H1 (cell line): ENCODE results near the gene GNG4. TPM values are rescaled to one million over a fixed set of nuclear protein-coding genes. Genes with fewer than 3 reads are reported as not detected.

ENCODE experiments used
- BCL11A ChIP-seq, 2 experiments: IDR thresholded peaks; one replicate each; pipeline ENCODE4 v1.6.1; 2011; ENCODE audit warnings: low read depth in 2 of 2, low read length in 2 of 2, mild to moderate bottlenecking in 2 of 2
- CBX5 ChIP-seq: fragments of 300-800, 300-1000 bp; sonication (generic); IDR thresholded peaks from 2 replicates; pipeline ENCODE4 v1.7.1; 2016; ENCODE audit warnings: antibody characterized with exemption, low read length, low read depth
- KDM4A ChIP-seq: IDR thresholded peaks from one replicate; pipeline ENCODE4 v1.7.1; 2012; ENCODE audit warnings: low read depth, mild to moderate bottlenecking, moderate library complexity, low read length, inconsistent platforms; ENCODE audit not compliant: severe bottlenecking
- NRF1 ChIP-seq: IDR thresholded peaks from 2 replicates; pipeline ENCODE4 v1.6.1; 2011; ENCODE audit warnings: mild to moderate bottlenecking, low read depth, low read length, improper control_type of control experiment
- RAD21 ChIP-seq, 2 experiments: IDR thresholded peaks in 1 of 2; conservative IDR thresholded peaks in 1 of 2; 2 replicates each; pipeline ENCODE4 v1.6.1; 2011; ENCODE audit warnings: low read depth in 2 of 2, low read length in 2 of 2, improper control_type of control experiment in 1 of 2, inconsistent platforms in 1 of 2, mild to moderate bottlenecking in 1 of 2, moderate library complexity in 1 of 2
- ZNF274 ChIP-seq: IDR thresholded peaks from 2 replicates; pipeline ENCODE4 v1.7.0; 2012; ENCODE audit warnings: low read length, borderline replicate concordance; ENCODE audit errors: extremely low read depth
- polyA plus RNA-seq, 7 experiments: library from polyadenylated mRNA; depleted of rRNA in 3 of 7; stranded (reverse) in 5 of 7; unstranded in 2 of 7; fragments of >200 nt in 5 of 7; fragments of 200-250 nt in 2 of 7; gene quantifications; 1 replicate in 5 of 7; 2 replicates in 1 of 7; 4 replicates in 1 of 7; pipeline versions ENCODE4 v1.2.1 to v1.2.3, GENCODE V29; 2011 to 2013; ENCODE audit warnings: missing spikeins in 2 of 7, mixed read lengths in 2 of 7
- total RNA-seq: library from RNA; stranded (reverse); fragmentation: NEBNext Ultra II Directional; extraction: Animal tissue kit (Norgen Biotek cat#: 25700); gene quantifications from 2 replicates; pipeline ENCODE4 v1.2.1, GENCODE V29; 2021

Gene GNG4
- total and polyA plus RNA-seq, 2 of the 8 experiments (the other 6 are each of a cell fraction or from before 2014, with no cell fraction given): 95.5 to 96.8 TPM

DNA sequence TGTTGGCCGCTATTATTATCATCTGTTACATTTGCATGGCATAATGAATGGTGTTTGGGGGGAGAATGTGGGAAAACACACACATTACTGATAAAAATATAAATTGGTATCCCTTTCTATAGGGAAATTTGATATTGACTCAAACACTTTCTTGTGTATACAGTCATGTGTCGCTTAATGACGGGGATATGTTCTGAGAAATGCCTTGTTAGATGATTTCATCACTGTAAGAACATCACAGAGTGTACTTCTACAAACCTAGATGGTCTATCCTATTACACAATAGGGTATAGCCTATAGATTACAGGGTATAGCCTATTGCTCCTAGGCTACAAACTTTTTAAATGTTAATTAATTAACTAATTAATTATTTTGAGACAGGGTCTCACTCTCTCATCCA lies 78.1 kb downstream of the GNG4 start (continued):
- TF ChIP-seq BCL11A (IDR thresholded peaks at IDR 0.05; ENCODE audit: low read depth in 2 of 2, low read length in 2 of 2) (no peak), RAD21 (IDR thresholded peaks at IDR 0.05 in 1 of 2, conservative IDR thresholded peaks at IDR 0.05 in 1 of 2; ENCODE audit: low read depth in 2 of 2, low read length in 2 of 2) (no peak), KDM4A (no peak), ZNF274 (no peak), NRF1 (no peak), CBX5 (no peak)
- TF ChIP-seq, all 59 proteins: peak for 0
